HCT116 (cell line): Measurements from ENCODE around the gene AXIN2. TPM values are rescaled to one million over a fixed set of nuclear protein-coding genes. Genes with fewer than 3 reads are reported as not detected.

Experiments
- ATAC-seq: fragments of 200-7000 bp; cut with Tn5 transposase; 2 replicates; pipeline ENCODE4 v1.9.1; 2020; ENCODE audit warnings: mild to moderate bottlenecking, moderate library complexity
- BruUV-seq: library from RNA; stranded (reverse); fragments of 400-500 nt; replicated peaks from 2 replicates; lab custom pipeline; 2021; lab: Mats Ljungman, UMichigan
- CTCF ChIA-PET: fragments of 300-600 bp; sonication (Branson Sonifier 250); formaldehyde crosslinking; loops from one replicate; lab custom pipeline; 2021; ENCODE audit warnings: antibody characterized with exemption; lab: Charles Lee
- POLR2A ChIA-PET: fragments of 300-600, 350-600 bp; sonication (Branson Sonifier 250); formaldehyde crosslinking; loops from one replicate; lab custom pipeline; 2021; ENCODE audit warnings: antibody characterized with exemption; lab: Charles Lee
- RAD21 ChIA-PET, 2 experiments: fragments of 300-600 bp; sonication (Branson Sonifier 250); formaldehyde crosslinking; loops; one replicate each; lab custom pipeline; 2023; ENCODE audit warnings: low total read pairs in 2 of 2; ENCODE audit not compliant: uncharacterized antibody in 2 of 2, unreplicated experiment in 2 of 2, low non-redundant PET in 1 of 2; lab: Charles Lee
- DNase-seq: peaks from one replicate; pipeline ENCODE4 v3.0.0-alpha.2; 2010; ENCODE audit warnings: low read depth, low spot score
- H2AFZ ChIP-seq: fragments of 200-600 bp; shearing (Covaris generic), sonication (generic); 2 replicates; pipeline ENCODE4 v1.6.1; 2017; ENCODE audit warnings: low read depth, mixed run types, mixed read lengths, antibody characterized with exemption, low read length; ENCODE audit not compliant: poor library complexity, severe bottlenecking
- H3K27ac ChIP-seq: 2 replicates; pipeline ENCODE4 v1.5.1; 2012; ENCODE audit warnings: low read depth, low read length
- H3K27me3 ChIP-seq: fragments of 200-600 bp; sonication (generic); 2 replicates; pipeline ENCODE4 v1.6.1; 2016; ENCODE audit warnings: mixed run types, low read length, mixed read lengths; ENCODE audit not compliant: insufficient read depth
- H3K36me3 ChIP-seq, 2 experiments: fragments of 200-500 bp in 1 of 2; fragments of 200-600 bp in 1 of 2; sonication (Bioruptor generic) in 1 of 2; sonication (generic) in 1 of 2; 2 replicates each; pipeline versions ENCODE4 v1.5.1 to v1.6.1; 2014 to 2016; ENCODE audit warnings: low read length in 2 of 2, inconsistent platforms in 1 of 2, mixed read lengths in 1 of 2, mixed run types in 1 of 2; ENCODE audit not compliant: insufficient read depth in 2 of 2, control insufficient read depth in 1 of 2
- H3K4me1 ChIP-seq, 2 experiments: fragments of 200-600 bp in 1 of 2; sonication (generic) in 1 of 2; 2 replicates each; pipeline versions ENCODE4 v1.5.1 to v1.6.1; 2012 to 2017; ENCODE audit warnings: low read length in 2 of 2, inconsistent platforms in 1 of 2, mild to moderate bottlenecking in 1 of 2, mixed read lengths in 1 of 2, mixed run types in 1 of 2, moderate library complexity in 1 of 2; ENCODE audit not compliant: insufficient read depth in 2 of 2, control insufficient read depth in 1 of 2
- H3K4me2 ChIP-seq: fragments of 200-600 bp; sonication (generic); 2 replicates; pipeline ENCODE4 v1.6.1; 2017; ENCODE audit warnings: mixed run types, low read length, mixed read lengths
- H3K4me3 ChIP-seq, 2 experiments: fragments of 200-600 bp in 1 of 2; sonication (generic) in 1 of 2; replicated peaks in 1 of 2; 2 replicates each; pipeline ENCODE4 v1.5.1; 2011 to 2016; ENCODE audit warnings: low read length in 2 of 2, control low read depth in 1 of 2, low read depth in 1 of 2, mild to moderate bottlenecking in 1 of 2, mixed read lengths in 1 of 2, mixed run types in 1 of 2
- H3K79me2 ChIP-seq: fragments of 200-600 bp; sonication (generic); 2 replicates; pipeline ENCODE4 v1.6.1; 2017; ENCODE audit warnings: mild to moderate bottlenecking, mixed run types, low read length, moderate library complexity, mixed read lengths; ENCODE audit not compliant: insufficient read depth
- H3K9ac ChIP-seq: fragments of 200-600 bp; sonication (generic); 2 replicates; pipeline ENCODE4 v1.6.1; 2016; ENCODE audit warnings: low read length, mixed read lengths
- H3K9me2 ChIP-seq: fragments of 200-600 bp; sonication (generic), shearing (Covaris generic); 2 replicates; pipeline ENCODE4 v1.6.1; 2017; ENCODE audit warnings: mixed run types, mild to moderate bottlenecking, moderate library complexity; ENCODE audit not compliant: insufficient read depth
- H3K9me3 ChIP-seq, 2 experiments: fragments of 200-500 bp in 1 of 2; fragments of 200-600 bp in 1 of 2; sonication (Bioruptor generic) in 1 of 2; sonication (generic) in 1 of 2; 2 replicates each; pipeline ENCODE4 v1.6.1; 2014 to 2017; ENCODE audit warnings: low read length in 2 of 2, mixed read lengths in 2 of 2, inconsistent platforms in 1 of 2, low read depth in 1 of 2, mild to moderate bottlenecking in 1 of 2, mixed run types in 1 of 2, moderate library complexity in 1 of 2; ENCODE audit not compliant: control insufficient read depth in 1 of 2, insufficient read depth in 1 of 2
- H4K20me1 ChIP-seq: fragments of 200-600 bp; sonication (generic), shearing (Covaris generic); 2 replicates; pipeline ENCODE4 v1.6.1; 2017; ENCODE audit warnings: mixed run types, mild to moderate bottlenecking, moderate library complexity; ENCODE audit not compliant: insufficient read depth
- EGR1 ChIP-seq: IDR thresholded peaks from 2 replicates; pipeline ENCODE4 v1.6.1; 2012; ENCODE audit warnings: low read depth
- ZNF274 ChIP-seq: fragments of 200-500 bp; sonication (Bioruptor generic); IDR thresholded peaks from 2 replicates; pipeline ENCODE4 v1.6.1; 2014; ENCODE audit warnings: mild to moderate bottlenecking, low read depth, low read length, inconsistent platforms
- intact Hi-C: fragments of 100-400 bp; cut with micrococcal nuclease; formaldehyde crosslinking; loops from 2 replicates; pipeline ENCODE4 v1.10.0; 2022
- total RNA-seq: library from RNA; stranded (reverse); gene quantifications from one replicate; pipeline ENCODE4 v1.2.1, GENCODE V29; 2021; ENCODE audit not compliant: unreplicated experiment
- TF ChIP-seq, protein P1 (sequence below): IDR thresholded peaks from 2 replicates; pipeline ENCODE4 v1.6.1; 2012; ENCODE audit warnings: low read depth
- TF ChIP-seq, protein P2 (sequence below): IDR thresholded peaks from 2 replicates; pipeline ENCODE4 v1.6.1; 2012

AXIN2 gene
- total RNA-seq, 1 experiment from 2014 or later, result 7.1 TPM

DNA sequence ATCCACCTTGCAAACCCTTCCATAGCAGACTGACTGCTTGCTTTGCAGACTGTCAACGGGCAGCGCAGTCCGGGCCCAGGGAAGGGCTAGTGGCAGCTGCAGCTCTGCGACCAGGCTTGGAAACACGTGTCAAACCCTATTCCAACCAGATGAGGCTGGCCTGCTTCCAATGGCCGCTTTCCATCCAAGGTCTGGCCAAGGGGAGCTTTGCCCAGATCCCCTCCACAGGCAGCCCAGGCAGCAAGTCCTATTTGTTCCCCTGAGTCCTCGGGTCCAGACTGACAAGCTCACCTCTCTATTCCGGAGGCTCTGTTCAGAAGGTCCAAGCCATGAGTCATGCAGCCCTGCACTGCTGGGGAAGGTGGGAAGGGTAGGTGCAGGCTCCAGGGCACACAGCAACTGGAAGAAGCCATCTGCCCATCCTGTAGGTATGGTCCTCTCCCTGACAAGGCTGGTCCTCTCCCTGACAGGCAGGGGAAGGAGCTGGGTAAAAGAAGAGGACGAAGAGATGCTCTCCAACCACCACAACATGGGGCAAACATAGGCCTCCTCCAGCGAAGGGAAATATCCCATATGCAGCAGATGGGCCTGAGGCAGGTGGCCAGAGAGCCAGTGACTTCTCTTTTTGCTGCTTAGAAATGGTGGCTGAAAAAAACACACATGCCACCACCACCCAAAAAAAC lies 22.6 kb upstream of the AXIN2 start:
- Histone ChIP-seq H3K9me2 (no peaks in the 10 kb centered on the region), H3K4me3 (no peak overlapping the region), H3K36me3 (no peaks in the 10 kb centered on the region), H4K20me1 (no peaks in the 10 kb centered on the region), H2AFZ (no peak overlapping the region), H3K4me1 (peaks cover 25 to 32% of the 10 kb centered on the region in 2 experiments), H3K27me3 (no peaks in the 10 kb centered on the region), H3K27ac (no peak overlapping the region), H3K4me2 (no peak overlapping the region), H3K79me2 (no peaks in the 10 kb centered on the region), H3K9me3 (no peaks in the 10 kb centered on the region), H3K9ac (no peak overlapping the region)
- DNase-seq, result no peak
- TF ChIP-seq, protein P1, sequence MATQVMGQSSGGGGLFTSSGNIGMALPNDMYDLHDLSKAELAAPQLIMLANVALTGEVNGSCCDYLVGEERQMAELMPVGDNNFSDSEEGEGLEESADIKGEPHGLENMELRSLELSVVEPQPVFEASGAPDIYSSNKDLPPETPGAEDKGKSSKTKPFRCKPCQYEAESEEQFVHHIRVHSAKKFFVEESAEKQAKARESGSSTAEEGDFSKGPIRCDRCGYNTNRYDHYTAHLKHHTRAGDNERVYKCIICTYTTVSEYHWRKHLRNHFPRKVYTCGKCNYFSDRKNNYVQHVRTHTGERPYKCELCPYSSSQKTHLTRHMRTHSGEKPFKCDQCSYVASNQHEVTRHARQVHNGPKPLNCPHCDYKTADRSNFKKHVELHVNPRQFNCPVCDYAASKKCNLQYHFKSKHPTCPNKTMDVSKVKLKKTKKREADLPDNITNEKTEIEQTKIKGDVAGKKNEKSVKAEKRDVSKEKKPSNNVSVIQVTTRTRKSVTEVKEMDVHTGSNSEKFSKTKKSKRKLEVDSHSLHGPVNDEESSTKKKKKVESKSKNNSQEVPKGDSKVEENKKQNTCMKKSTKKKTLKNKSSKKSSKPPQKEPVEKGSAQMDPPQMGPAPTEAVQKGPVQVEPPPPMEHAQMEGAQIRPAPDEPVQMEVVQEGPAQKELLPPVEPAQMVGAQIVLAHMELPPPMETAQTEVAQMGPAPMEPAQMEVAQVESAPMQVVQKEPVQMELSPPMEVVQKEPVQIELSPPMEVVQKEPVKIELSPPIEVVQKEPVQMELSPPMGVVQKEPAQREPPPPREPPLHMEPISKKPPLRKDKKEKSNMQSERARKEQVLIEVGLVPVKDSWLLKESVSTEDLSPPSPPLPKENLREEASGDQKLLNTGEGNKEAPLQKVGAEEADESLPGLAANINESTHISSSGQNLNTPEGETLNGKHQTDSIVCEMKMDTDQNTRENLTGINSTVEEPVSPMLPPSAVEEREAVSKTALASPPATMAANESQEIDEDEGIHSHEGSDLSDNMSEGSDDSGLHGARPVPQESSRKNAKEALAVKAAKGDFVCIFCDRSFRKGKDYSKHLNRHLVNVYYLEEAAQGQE, result no peak
- TF ChIP-seq ZNF274 (no peak), EGR1 (no peak)
- TF ChIP-seq, protein P2, sequence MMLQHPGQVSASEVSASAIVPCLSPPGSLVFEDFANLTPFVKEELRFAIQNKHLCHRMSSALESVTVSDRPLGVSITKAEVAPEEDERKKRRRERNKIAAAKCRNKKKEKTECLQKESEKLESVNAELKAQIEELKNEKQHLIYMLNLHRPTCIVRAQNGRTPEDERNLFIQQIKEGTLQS, result no peak
- intact Hi-C loops, result loop anchor here (10.0 kb wide), 1 partner anchor 201 kb away; no protein-coding TSS in a partner anchor
- ATAC-seq, result no peak
- CTCF ChIA-PET, result no interaction called here
- RAD21 ChIA-PET, result no interaction called here
- POLR2A ChIA-PET, result no interaction called here
- no TSS peak for BruUV-seq
